Measurements from ENCODE around the gene FOXJ1.

The FOXJ1 gene

DNA sequence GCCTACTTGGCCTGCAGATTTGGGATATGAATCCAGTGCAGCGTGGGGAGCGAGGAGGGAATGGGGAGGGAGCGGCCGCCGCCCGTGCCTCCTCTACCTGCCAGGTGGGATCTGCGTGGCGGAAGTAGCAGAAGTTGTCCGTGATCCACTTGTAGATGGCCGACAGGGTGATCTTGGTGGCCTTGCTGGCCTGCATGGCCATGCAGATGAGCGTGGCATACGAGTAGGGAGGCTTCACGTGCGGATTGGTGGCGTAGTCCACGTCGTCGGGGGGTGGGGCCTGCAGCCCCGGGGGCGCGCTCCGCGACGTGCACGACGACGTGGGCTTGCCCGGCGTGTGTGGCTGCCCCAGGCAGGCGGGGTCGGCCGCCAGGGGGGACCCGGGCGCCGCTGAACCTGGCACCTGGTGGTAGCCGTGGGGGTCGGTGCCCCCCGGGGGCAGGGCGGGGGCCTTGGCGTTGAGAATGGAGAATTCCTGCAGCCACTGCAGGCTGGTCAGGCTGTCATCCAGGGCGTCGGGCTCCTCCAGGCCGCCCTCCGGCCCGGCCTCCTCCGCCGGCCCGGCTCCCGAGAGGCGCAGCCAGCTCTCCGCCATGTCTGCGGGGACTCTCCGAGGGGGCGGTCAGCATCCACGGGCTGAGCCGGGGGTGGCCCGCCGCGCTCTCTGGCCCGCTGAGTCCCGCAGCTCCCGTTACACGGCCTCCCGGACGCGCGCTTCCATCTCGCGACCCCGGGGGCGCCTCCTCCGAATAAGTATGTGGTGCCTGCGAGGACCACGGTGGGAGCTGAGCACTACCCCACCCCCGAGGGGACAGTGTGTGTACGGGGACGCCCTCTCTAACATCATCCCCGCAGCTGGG, 1.0 kb downstream of the FOXJ1 start:
- no peak for DNase-seq

- DNase-seq, result no peak
Observed at GRCh38 chr17:76138896-76139752, 1.9 kb downstream of the FOXJ1 start.

DNA sequence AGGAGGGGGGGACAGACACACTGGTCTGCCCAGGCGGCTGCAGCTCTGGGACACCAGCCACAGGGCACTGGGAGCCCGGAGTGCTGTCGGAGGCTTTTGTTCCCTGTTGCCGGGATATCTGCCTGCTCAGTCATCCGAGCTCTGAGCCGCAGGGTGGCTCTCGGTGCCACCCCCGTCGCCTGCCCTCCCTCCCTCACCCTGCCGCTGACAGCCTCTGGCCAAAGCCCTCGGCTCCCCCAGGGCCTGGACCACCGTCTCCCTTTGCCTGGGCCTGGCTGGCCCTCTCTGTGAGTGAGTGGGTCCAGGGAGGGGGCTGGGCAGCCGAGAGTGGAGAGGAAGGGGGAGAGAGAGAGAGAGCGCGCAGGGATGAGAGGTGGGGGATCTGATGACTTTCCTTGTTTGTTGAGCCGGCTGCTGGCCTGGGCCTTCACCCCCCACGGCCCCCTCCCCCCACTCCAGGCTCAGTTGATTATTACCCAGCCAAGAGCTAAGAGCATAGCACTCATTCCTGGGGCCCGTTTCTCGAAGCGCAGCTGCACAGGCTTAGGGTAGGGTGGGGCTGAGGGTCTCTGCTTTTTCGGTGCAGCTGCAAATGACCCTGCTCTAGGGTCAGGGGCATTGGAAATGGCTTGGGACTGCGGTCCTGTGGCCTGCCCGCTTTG, 2.7 kb downstream of the FOXJ1 start:
- no peak for DNase-seq

- no peak for DNase-seq
Observed at GRCh38 chr17:76137351-76138233, 3.5 kb downstream of the FOXJ1 start.

GRCh38 chr17:76137001-76137350, 4.1 kb downstream of the FOXJ1 start:
- no peak for DNase-seq

GRCh38 chr17:76136276-76137000, 4.6 kb downstream of the FOXJ1 start:
- no peak for DNase-seq

- no peak for DNase-seq
Observed at GRCh38 chr17:76135810-76136188, 5.2 kb downstream of the FOXJ1 start.

DNA sequence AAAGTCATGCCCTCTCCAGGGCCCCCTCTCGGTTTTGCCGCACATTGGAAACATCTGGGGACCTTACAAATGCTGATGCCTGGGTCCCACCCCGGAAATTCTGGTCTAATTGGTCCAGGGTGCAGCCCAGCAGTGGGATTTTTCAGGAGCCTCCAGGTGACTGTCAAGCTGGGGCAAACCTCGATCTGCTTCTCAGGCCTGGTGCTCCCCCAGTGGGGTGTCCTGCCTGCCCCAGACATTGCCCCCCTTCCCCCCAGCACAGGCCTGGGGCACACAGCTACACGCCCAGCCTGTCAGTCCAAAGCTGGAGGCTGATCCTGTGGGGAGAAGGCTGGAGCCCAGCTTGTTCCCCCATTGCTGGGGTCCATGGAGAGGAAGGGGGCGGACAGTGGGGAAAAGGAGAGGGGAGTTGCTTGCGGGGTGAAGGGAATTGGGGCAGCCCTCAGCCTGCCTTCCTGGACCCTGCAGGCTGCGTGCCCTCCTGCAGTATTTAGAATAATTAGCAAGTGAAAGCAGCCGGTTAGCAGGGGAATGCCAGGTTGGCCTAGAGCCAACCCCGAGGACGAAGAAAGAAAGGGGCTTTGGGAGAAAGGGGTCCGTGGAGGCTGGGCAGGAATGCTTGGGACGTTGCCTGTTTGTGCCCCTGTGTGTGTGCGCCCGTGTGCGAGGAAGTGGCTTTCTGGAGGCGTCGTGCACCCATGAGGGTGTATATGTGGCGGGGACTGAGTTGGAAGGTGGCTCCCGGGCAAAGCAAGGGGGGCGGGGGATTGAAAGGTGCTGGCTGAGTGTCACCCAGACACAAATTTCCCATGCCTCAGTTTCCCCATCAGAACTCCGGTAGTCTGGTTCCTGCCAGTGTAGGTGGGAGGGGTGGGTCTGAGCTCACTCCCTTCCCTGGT, 5.9 kb downstream of the FOXJ1 start:
- DNase-seq, result no peak

- no peak for DNase-seq
Observed at GRCh38 chr17:76132574-76133338, 8.3 kb downstream of the FOXJ1 start.

DNA sequence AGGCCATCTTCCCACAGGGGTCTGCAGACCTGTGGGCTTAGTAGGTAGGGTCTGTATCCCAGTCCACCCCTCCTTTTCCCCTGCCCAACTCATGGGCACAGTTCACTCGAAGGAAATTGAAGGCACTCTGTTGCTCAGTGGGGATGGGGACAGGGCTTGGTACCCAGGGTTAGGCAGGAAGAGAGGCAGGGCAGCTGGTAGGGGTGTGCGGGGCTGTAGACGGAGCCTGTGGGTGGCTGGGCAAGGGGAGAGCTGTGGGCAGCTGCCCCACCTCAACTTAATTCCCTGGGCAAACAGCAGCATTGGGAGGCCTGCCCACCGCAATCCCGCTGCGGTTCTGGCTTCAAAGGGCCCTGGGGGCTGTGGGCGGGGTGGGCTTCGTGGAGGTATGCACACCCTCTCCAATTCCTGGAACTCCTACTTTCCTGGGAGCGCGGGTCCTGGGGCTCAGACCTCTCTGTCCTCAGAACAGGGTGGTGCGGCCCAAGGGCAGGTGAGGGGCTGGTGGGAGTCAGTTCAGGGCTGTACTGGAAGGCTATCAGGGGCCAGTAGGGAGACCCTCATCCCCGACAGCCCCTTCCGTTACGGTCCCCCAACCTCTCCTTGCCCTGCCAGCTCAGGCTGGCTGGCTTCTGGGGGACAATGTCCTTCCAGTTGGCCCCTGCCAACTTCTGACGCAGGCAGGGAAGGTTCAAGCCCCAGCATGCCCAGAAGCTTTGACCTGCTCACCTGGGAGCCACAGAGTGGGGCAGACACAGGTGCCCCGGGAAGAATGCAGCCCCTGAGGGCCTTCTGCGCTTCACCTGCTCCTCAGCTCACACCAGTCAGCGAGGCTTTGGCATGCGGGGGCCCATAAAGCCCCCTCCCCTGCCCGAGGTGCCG, 9.1 kb downstream of the FOXJ1 start:
- DNase-seq, result no peak

DNA sequence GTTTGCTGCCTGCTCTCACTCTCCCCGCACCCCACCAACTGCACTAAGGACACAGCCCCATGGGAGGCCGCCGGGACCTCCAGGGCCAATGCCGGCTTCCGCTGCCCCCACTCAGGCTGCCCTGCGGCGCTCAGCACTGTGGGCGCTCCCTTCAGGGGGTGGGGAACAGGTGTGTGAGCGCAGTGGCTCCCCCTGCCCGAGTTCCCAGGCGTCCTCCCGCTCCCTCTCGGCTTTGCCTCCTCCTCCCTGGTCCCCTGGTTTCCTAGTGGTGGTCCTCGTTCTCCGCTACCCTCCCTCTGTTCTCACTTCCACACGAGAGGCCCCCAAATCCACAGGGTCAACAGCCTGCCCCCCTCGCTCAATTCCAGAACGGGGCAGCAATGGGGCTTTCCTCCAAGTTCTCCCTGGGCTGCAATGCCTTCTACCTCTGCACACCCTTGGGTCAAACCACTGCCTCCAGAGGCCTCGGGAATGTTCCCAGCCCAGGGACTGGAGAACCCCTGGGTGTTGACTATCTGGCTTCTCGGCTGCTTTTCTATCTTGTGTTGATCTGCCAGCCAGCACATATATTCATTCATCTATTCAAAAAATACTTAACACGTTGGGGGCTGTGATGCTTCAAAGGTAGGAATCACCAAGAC, 9.9 kb downstream of the FOXJ1 start:
- no peak for DNase-seq

GRCh38 chr17:76130473-76130872, 10.6 kb downstream of the FOXJ1 start:
- DNase-seq, result no peak

- DNase-seq, result no peak
Observed at GRCh38 chr17:76125922-76126321, 15.1 kb downstream of the FOXJ1 start.

GRCh38 chr17:76125391-76125675, 15.7 kb downstream of the FOXJ1 start:
- no peak for DNase-seq

DNA sequence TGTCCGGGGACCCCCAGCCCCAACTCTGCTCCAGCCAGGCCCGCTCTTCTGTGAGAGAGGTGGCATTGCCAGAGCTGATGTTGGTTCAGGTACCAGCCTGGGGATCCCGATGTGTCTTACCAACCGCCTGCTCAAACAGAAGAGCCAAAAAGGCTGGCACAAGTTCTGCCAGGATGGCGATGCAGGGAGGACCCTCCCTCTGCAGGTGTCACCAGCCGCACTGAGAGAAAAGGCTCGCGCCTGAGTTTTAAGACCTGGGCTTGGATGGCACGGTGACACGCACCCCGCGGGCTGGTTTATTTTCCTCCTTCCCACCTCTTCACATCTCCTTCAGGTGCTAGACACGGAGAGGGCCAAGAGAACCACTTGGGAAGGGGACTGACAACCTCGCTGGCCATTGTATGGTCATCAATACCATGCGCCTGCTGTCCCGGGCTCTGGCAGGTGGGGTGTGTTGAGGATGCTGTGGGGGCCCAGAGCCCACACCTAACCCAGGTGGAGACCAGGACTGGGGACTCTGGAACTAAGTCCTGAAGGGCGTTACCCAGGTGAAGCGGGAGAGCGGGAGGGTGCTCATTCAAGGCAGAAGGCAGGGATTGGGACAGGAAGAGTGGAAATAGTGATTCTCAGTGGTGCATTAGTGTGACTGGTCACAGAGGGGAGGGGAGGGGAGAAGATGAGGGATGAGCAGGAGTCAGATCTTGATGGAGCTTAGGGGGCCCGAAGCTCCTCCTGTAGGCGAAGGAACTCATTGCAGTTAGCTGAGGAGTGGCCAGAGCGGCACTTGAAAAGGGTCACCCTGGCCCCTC, 16.3 kb downstream of the FOXJ1 start:
- DNase-seq, result no peak

DNA sequence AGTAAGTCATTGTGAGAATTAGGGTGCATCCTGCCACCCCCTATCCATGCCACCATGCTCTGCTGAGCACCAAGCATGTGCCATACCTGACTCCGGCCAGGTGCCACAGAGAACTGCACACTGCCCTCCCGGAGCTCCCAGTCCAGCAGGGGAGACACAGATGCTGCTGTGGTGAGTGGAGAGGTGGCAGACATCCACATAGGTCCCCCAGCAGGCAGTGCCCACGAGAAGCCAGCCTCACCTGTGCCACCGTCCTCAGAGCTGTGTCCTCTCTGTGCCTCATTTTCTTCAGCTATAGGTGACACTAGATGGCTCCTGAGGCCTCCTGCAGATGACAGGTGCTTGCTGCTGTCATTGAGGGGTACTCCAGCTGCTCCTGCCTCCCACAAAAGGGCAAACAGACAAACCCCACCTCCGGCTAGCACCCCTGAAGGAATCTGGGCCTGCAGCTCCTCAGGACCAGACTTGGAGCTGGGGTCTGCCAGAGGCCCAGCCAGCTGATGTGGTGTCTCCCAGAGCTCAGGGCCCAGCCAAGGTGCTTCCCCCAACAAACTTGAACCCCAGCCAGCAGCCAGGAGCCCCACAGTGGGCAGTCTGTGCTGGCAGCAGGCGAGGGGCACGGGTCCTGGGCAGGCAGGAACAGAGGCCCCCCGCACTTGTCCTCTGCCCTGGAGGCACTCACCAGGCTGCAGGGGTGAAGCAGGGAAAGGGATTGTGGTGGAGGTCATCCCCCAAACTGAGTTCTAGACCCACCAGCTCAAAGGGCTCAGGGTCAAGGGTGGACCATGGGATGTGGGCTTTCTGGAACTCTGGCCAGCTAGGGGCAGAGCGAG, 17.1 kb downstream of the FOXJ1 start:
- DNase-seq, result no peak

DNA sequence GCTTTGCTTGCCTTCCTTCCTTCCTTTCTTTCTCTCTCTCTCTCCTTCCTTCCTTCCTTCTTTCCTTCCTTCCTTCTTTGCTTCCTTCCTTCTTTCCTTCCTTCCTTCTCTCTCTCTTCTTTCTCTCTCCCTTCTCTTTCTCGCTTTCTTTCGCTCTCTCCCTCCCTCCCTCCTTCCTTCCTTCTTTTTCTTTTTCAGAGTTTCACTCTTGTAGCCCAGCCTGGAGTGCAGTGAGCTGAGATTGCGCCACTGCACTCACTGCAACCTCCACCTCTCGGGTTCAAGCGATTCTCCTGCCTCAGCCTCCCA, 17.9 kb downstream of the FOXJ1 start:
- DNase-seq, result no peak

Data from NCI-H226 (cell line).